HEK293T (cell line): ENCODE measurements around the gene FAAH2.

ENCODE experiments used
- CTCF ChIA-PET: fragments of 350-600 bp; formaldehyde crosslinking; extraction: SDS; loops from one replicate; lab custom pipeline; 2021; ENCODE audit warnings: antibody characterized with exemption, inconsistent platforms; lab: Yijun Ruan, JAX
- POLR2A ChIA-PET: fragments of 350-600 bp; formaldehyde crosslinking; extraction: SDS; loops from one replicate; lab custom pipeline; 2020; ENCODE audit warnings: antibody characterized with exemption, inconsistent platforms; lab: Yijun Ruan, JAX
- DNase-seq: peaks from one replicate; pipeline ENCODE4 v3.0.0; 2012; ENCODE audit warnings: mixed read lengths; ENCODE audit errors: extremely low spot score
- ARNT ChIP-seq: fragments of 450-650 bp; IDR thresholded peaks from 2 replicates; pipeline ENCODE4 v1.6.1; 2017; ENCODE audit warnings: mild to moderate bottlenecking
- BHLHE40 ChIP-seq: fragments of 450-650 bp; IDR thresholded peaks from 2 replicates; pipeline ENCODE4 v1.6.1; 2016; ENCODE audit warnings: mild to moderate bottlenecking, moderate library complexity, borderline replicate concordance
- CTBP1 ChIP-seq: fragments of 450-650 bp; IDR thresholded peaks from 2 replicates; pipeline ENCODE4 v1.6.1; 2016; ENCODE audit warnings: borderline replicate concordance
- ELF4 ChIP-seq: fragments of 450-650 bp; IDR thresholded peaks from 2 replicates; pipeline ENCODE4 v1.6.1; 2017; ENCODE audit warnings: antibody characterized with exemption
- FOXA1 ChIP-seq: fragments of 450-650 bp; IDR thresholded peaks from 2 replicates; pipeline ENCODE4 v1.6.1; 2016; ENCODE audit warnings: mild to moderate bottlenecking
- FOXK2 ChIP-seq: fragments of 450-650 bp; IDR thresholded peaks from 2 replicates; pipeline ENCODE4 v1.6.1; 2016; ENCODE audit warnings: mild to moderate bottlenecking
- FOXM1 ChIP-seq: fragments of 450-650 bp; IDR thresholded peaks from 2 replicates; pipeline ENCODE4 v1.6.1; 2017; ENCODE audit warnings: mild to moderate bottlenecking, borderline replicate concordance
- HDGF ChIP-seq: fragments of 450-650 bp; IDR thresholded peaks from 2 replicates; pipeline ENCODE4 v1.6.1; 2017; ENCODE audit warnings: antibody characterized with exemption, borderline replicate concordance
- L3MBTL2 ChIP-seq: fragments of 450-650 bp; conservative IDR thresholded peaks from 2 replicates; pipeline ENCODE4 v1.6.1; 2016; ENCODE audit warnings: mild to moderate bottlenecking
- LEF1 ChIP-seq: fragments of 450-650 bp; IDR thresholded peaks from 2 replicates; pipeline ENCODE4 v1.6.1; 2017; ENCODE audit warnings: mild to moderate bottlenecking, borderline replicate concordance
- NFRKB ChIP-seq: fragments of 450-650 bp; IDR thresholded peaks from 2 replicates; pipeline ENCODE4 v1.6.1; 2016; ENCODE audit warnings: mild to moderate bottlenecking, moderate library complexity
- SP1 ChIP-seq: fragments of 450-650 bp; IDR thresholded peaks from 2 replicates; pipeline ENCODE4 v1.6.1; 2017
- SUZ12 ChIP-seq: fragments of 450-650 bp; IDR thresholded peaks from 2 replicates; pipeline ENCODE4 v1.6.1; 2016; ENCODE audit warnings: mild to moderate bottlenecking
- TARDBP ChIP-seq: fragments of 450-650 bp; IDR thresholded peaks from 2 replicates; pipeline ENCODE4 v1.6.1; 2016
- ZNF384 ChIP-seq: fragments of 450-650 bp; IDR thresholded peaks from 2 replicates; pipeline ENCODE4 v1.6.1; 2016
- TF ChIP-seq, protein P1 (sequence below): fragments of 450-650 bp; IDR thresholded peaks from 2 replicates; pipeline ENCODE4 v1.6.1; 2016

Gene FAAH2

DNA sequence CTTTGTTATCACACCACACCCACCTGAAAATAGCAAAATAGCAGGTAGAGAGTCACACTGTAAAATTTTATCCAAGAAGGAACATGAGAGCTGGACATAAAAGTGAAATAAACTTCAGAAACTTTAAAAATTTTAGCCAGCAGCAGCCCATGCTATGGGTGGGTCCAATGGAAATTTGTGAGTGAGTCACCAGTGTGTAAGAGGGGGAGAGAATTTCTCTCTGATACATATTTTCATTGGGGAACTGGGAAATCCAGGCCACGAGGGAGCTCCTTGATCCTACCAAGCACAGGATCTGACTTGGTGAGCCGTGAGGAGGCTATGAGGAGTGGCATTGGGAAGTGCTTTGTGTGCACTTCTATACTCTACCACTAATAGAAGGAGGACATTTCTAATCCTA, 136.3 kb downstream of the FAAH2 start:
- POLR2A ChIA-PET: no interaction called here
- no peak for DNase-seq
- TF ChIP-seq TARDBP (no peak), ELF4 (no peak), ARNT (no peak), ZNF384 (no peak), SUZ12 (no peak), BHLHE40 (no peak), FOXM1 (no peak), L3MBTL2 (no peak), CTBP1 (no peak), LEF1 (no peak), SP1 (no peak), FOXA1 (no peak), HDGF (no peak), NFRKB (no peak), FOXK2 (no peak)
- TF ChIP-seq, protein P1, sequence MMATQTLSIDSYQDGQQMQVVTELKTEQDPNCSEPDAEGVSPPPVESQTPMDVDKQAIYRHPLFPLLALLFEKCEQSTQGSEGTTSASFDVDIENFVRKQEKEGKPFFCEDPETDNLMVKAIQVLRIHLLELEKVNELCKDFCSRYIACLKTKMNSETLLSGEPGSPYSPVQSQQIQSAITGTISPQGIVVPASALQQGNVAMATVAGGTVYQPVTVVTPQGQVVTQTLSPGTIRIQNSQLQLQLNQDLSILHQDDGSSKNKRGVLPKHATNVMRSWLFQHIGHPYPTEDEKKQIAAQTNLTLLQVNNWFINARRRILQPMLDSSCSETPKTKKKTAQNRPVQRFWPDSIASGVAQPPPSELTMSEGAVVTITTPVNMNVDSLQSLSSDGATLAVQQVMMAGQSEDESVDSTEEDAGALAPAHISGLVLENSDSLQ: no peak
- CTCF ChIA-PET: no interaction called here

DNA sequence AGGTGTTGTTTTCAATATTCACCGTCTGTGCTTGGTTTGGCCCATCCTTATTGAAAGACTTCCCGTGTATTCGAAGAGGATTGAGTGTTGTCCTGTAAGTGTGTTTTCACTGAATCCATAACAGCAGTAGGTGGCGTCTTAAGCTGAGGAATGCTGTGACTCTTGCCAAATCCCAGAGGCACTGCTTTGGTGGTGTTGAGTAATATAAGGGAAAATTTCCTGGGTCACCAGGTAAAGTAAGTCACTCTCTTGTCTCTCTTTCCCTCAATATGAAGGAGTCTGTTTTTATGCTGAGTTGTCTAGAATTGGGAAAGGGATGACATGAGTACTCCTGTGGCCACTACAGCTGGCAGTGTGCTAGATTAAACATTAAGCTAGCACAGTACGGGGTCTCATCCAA, 158.6 kb downstream of the FAAH2 start:
- ChIA-PET CTCF (no interaction called here), POLR2A (no interaction called here)
- TF ChIP-seq FOXA1 (no peak), LEF1 (no peak), NFRKB (no peak), FOXM1 (no peak), TARDBP (no peak), BHLHE40 (no peak), SUZ12 (no peak), ELF4 (no peak), CTBP1 (no peak), ZNF384 (no peak), SP1 (no peak), FOXK2 (no peak), HDGF (no peak)
- TF ChIP-seq, protein P1: no peak
- DNase-seq: no peak

DNA sequence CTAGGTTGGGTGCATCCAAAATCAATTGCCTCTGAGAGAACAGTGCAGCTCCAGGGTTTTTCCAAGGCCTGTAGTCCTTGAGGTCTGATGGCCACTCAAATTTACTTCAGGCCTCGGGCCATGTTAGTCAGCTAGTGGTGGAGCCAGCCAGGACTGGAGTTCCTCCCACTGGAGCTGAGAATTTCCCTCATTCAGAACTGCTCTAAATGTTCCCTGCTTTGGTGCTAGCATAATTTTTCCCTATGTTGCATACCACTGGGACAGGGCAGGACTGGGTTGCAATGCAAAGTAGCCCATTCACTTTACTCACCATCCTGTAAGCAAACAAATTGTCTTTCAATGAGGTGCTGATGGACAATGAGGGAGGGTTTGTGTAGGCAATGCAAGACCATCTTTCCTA, 159.3 kb downstream of the FAAH2 start:
- CTCF ChIA-PET: no interaction called here
- TF ChIP-seq SP1: no peak
- TF ChIP-seq LEF1: no peak
- TF ChIP-seq, protein P1: no peak
- TF ChIP-seq BHLHE40: no peak
- no peak for TF ChIP-seq L3MBTL2
- TF ChIP-seq FOXM1: no peak
- no peak for TF ChIP-seq ZNF384
- TF ChIP-seq ARNT: no peak
- no peak for TF ChIP-seq CTBP1
- no peak for TF ChIP-seq FOXK2
- TF ChIP-seq SUZ12: no peak
- POLR2A ChIA-PET: no interaction called here
- no peak for DNase-seq

DNA sequence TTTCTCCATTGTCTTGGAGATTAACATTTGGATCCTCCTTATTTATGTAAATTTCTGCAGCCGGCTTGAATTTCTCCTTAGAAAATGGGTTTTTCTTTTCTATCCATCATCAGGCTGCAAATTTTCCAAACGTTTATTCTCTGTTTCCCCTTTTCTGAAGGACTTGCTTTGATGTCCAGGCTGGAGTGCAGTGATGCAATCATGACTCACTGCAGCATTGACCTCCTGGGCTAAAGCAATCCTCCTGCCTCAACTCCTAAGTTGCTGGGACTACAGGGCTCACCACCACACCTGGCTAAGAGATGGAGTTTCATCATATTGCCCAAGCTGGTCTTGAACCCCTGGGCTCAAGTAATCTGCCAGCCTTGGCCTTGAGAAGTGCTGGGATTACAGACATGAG, 161.3 kb downstream of the FAAH2 start:
- CTCF ChIA-PET: no interaction called here
- no peak for TF ChIP-seq TARDBP
- TF ChIP-seq ARNT: no peak
- no peak for DNase-seq
- POLR2A ChIA-PET: no interaction called here

DNA sequence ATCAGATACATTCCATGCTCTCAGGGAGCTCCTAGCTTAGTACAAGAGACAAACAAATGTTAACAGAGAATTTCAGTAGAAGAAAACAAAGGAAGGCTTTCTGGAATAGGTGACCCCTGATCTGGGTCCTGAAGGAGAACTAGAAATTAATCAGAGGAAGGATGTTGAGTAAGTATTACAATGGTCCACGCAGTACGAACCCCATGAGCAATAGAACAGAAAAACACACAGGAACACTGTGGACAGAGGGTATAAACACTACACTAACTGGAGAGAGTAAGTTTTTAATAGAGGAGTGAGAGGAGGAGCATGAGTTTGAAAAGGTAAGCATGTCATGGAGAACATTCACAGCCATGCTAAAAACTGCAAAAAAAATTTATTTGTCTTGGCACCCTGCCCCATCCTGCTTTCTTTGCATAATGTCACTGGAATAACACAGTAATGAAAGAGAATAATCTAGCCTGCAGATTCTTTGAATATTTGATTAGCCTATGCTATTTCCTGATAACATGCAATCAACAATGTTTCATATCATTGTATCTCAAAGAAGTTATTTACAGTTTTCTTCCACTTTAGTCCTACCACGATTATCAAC, 165.0 kb downstream of the FAAH2 start:
- DNase-seq: no peak
- ChIA-PET CTCF (no interaction called here), POLR2A (no interaction called here)
- no peak for TF ChIP-seq ZNF384

DNA sequence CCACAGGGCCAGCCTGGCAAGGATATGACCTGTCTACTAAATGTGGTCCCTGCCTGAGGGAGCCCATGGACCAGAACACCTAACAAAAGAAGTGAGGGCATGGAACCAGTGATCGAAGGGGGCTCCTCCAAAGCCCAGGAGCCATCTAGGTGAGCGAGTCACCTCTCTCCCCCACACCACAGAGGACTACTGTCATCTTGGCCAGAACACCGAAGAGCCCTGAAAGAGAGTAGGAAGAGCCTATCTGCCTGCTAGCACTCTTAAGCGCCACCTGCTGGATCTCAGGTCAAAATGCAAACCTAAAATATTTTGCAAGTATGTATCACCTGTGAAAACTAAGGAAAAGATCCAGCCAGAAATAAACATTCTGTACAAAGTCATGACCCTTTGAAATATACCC, 167.4 kb downstream of the FAAH2 start:
- peak; percentile 22 for DNase-seq
- CTCF ChIA-PET: no interaction called here
- TF ChIP-seq, protein P1: no peak
- TF ChIP-seq ZNF384 (no peak), HDGF (no peak), FOXA1 (no peak), FOXM1 (no peak), NFRKB (no peak)
- POLR2A ChIA-PET: no interaction called here

DNA sequence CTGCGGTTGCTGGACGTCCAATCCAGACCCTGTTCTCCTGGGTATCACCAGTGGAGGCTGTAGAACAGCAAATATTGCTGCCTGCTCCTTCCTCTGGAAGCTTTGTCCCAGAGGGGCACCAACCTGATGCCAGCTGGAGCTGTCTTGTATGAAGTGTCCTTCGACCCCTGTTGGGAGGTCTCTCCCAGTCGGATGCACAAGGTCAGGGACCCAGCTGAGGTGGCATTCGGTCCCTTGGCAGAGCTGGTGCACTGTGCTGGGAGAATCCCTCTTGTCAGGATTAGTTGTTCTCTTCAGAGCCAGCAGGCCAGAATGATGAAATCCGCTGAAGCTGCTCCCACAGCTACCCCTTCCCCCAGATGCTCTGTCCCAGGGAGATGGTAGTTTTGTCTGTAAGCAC, 195.0 kb downstream of the FAAH2 start:
- ChIA-PET POLR2A (no interaction called here), CTCF (no interaction called here)
- TF ChIP-seq, protein P1: no peak
- no peak for TF ChIP-seq ZNF384
- TF ChIP-seq FOXM1: no peak
- TF ChIP-seq SUZ12: no peak
- TF ChIP-seq ELF4: no peak
- no peak for TF ChIP-seq FOXA1
- TF ChIP-seq TARDBP: no peak
- no peak for TF ChIP-seq FOXK2
- no peak for TF ChIP-seq BHLHE40
- TF ChIP-seq L3MBTL2: no peak
- TF ChIP-seq CTBP1: no peak
- TF ChIP-seq ARNT: no peak
- TF ChIP-seq HDGF: no peak
- TF ChIP-seq LEF1: no peak
- no peak for TF ChIP-seq SP1
- no peak for TF ChIP-seq NFRKB
- no peak for DNase-seq
